ENCODE measurements around the gene UGT1A8. TPM values are rescaled to one million over a fixed set of nuclear protein-coding genes. Genes with fewer than 3 reads are reported as not detected.

The UGT1A8 gene
- total RNA-seq, 4 donors from 2014 or later: 1.1 to 15.1 (median 9.4) TPM

DNA sequence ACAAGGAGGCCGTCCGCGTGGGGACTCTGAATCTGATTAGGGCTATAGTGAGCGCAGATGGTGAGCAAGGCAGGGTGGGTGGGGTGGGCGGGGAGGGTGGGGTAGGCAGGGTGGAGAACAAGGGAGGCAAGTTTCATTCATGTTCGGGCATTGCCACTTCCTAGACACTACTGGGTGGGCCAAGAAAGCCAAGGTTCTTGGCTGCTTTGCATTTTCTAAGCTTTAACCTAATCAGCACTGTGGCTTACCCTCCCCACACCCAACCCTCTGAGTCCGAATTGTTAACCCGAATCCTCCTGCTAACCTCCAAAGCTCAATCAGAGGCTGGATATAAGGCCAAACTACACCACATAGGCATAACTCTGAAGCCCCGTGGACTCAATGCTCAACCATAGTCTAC, 178.8 kb downstream of the UGT1A8 start:
- H3K36me3 ChIP-seq: no peaks in the 10 kb centered on the region
- H3K4me1 ChIP-seq: no peaks in the 10 kb centered on the region
- 90 to 93% methylated on average over 2 to 9 of the region's 9 CpGs for WGBS, 2 donors (ENCODE audit: low coverage in 1 of 2)
- intact Hi-C loops (cut with DNase I; ENCODE audit: low total_unique reads): no loop called here
- no peak for TF ChIP-seq CTCF (IDR thresholded peaks at IDR 0.05)
- TF ChIP-seq POLR2AphosphoS5 (IDR thresholded peaks at IDR 0.05): no peak
- no peak for TF ChIP-seq POLR2A (IDR thresholded peaks at IDR 0.05)
- TF ChIP-seq EP300 (IDR thresholded peaks at IDR 0.05; ENCODE audit: low read depth): no peak
- no peak overlapping the region for H3K27ac ChIP-seq
- DNase-seq: no peak
- in situ Hi-C loops (cut with MboI; ENCODE audit: low pct_ligation_motif_present in 1 of 4, low pct_unique_long_range_greater_than_20kb in 1 of 4, low sequenced_read_pairs in 3 of 4): no loop called here
- no peaks in the 10 kb centered on the region for H3K9me3 ChIP-seq
- H3K4me3 ChIP-seq: no peak overlapping the region
- H3K27me3 ChIP-seq: no peaks in the 10 kb centered on the region

GRCh38 chr2:233798335-233799086, 181.1 kb downstream of the UGT1A8 start:
- no peaks in the 10 kb centered on the region for H3K27me3 ChIP-seq
- intact Hi-C loops (cut with DNase I; ENCODE audit: low total_unique reads): no loop called here
- H3K4me3 ChIP-seq: no peak overlapping the region
- no peaks in the 10 kb centered on the region for H3K4me1 ChIP-seq
- DNase-seq: no peak
- in situ Hi-C loops (cut with MboI; ENCODE audit: low pct_ligation_motif_present in 1 of 4, low pct_unique_long_range_greater_than_20kb in 1 of 4, low sequenced_read_pairs in 3 of 4): no loop called here
- H3K27ac ChIP-seq: no peak overlapping the region
- WGBS, 2 donors (ENCODE audit: low coverage in 1 of 2): 85% methylated on average over 14 of the region's 14 CpGs; no CpG with 5 or more reads in 1 of the 2 donors
- no peaks in the 10 kb centered on the region for H3K9me3 ChIP-seq
- no peaks in the 10 kb centered on the region for H3K36me3 ChIP-seq
- no peak for TF ChIP-seq EP300 (IDR thresholded peaks at IDR 0.05; ENCODE audit: low read depth)
- TF ChIP-seq POLR2AphosphoS5 (IDR thresholded peaks at IDR 0.05): no peak
- no peak for TF ChIP-seq CTCF (IDR thresholded peaks at IDR 0.05)
- no peak for TF ChIP-seq POLR2A (IDR thresholded peaks at IDR 0.05)

DNA sequence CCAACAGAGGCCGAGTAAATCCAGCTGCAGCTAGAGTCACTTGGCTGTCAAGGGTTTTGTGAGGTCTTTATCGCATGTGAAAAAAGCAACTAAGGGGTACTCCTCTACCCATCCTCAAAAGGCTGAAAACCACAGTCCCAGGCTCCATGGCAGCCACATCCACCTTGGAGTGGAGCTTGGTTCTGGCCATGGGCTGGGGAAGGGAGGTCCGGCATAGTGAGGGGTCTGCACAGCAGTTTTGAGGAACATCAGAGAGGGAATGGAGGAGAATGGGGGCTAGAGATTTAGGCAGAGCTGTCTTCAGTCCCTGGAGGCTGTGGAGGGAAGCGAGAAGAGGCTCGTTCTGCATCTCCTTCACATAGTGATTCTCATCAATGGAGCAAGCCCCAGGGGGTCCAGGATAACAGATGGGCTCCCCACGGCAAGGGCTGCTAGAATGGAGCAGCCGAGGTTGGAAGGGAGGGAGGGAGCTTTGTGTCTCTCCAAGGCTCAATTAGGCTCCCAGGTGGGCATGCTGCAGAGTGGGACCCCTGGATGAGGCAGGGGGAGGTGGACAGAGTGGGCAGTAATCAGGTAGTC, 181.7 kb downstream of the UGT1A8 start:
- 54 to 65% methylated on average over 4 to 7 of the region's 7 CpGs for WGBS, 2 donors (ENCODE audit: low coverage in 1 of 2)
- no peaks in the 10 kb centered on the region for H3K4me1 ChIP-seq
- H3K27ac ChIP-seq: no peak overlapping the region
- H3K4me3 ChIP-seq: no peak overlapping the region
- DNase-seq: no peak
- intact Hi-C loops (cut with DNase I; ENCODE audit: low total_unique reads): no loop called here
- H3K27me3 ChIP-seq: no peaks in the 10 kb centered on the region
- TF ChIP-seq EP300 (IDR thresholded peaks at IDR 0.05; ENCODE audit: low read depth): no peak
- TF ChIP-seq POLR2A (IDR thresholded peaks at IDR 0.05): no peak
- H3K9me3 ChIP-seq: no peaks in the 10 kb centered on the region
- in situ Hi-C loops (cut with MboI; ENCODE audit: low pct_ligation_motif_present in 1 of 4, low pct_unique_long_range_greater_than_20kb in 1 of 4, low sequenced_read_pairs in 3 of 4): no loop called here
- no peaks in the 10 kb centered on the region for H3K36me3 ChIP-seq

DNA sequence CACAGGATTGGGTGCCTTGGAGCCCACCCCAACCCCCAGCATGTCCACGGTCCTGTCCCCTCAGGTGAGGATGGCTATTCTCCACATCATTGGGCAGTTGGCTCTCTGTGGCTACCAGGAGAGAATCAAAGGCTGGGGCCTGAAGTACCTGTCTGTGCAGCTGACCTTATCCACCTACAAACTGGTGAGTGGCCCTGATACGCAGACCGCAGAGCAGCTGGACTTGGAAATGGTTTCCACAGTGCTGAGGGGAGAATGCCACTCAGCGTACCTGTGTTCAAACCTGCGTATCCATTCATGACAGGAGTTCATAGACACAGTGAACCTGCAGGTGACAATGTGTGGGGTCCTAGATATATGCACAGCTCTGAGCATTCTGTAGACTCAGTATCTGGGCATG, 182.3 kb downstream of the UGT1A8 start:
- no peaks in the 10 kb centered on the region for H3K4me1 ChIP-seq
- WGBS, 2 donors (ENCODE audit: low coverage in 1 of 2): 49% methylated on average over 5 of the region's 5 CpGs; no CpG with 5 or more reads in 1 of the 2 donors
- no peak for DNase-seq
- no peaks in the 10 kb centered on the region for H3K27me3 ChIP-seq
- H3K9me3 ChIP-seq: no peaks in the 10 kb centered on the region
- TF ChIP-seq POLR2A (IDR thresholded peaks at IDR 0.05) (no peak), CTCF (IDR thresholded peaks at IDR 0.05) (no peak), POLR2AphosphoS5 (IDR thresholded peaks at IDR 0.05) (no peak), EP300 (IDR thresholded peaks at IDR 0.05; ENCODE audit: low read depth) (no peak)
- no peaks in the 10 kb centered on the region for H3K36me3 ChIP-seq
- H3K4me3 ChIP-seq: no peak overlapping the region
- intact Hi-C loops (cut with DNase I; ENCODE audit: low total_unique reads): no loop called here
- no peak overlapping the region for H3K27ac ChIP-seq
- in situ Hi-C loops (cut with MboI; ENCODE audit: low pct_ligation_motif_present in 1 of 4, low pct_unique_long_range_greater_than_20kb in 1 of 4, low sequenced_read_pairs in 3 of 4): no loop called here
